Measurements from ENCODE around the gene PMVK.

Gene PMVK

DNA sequence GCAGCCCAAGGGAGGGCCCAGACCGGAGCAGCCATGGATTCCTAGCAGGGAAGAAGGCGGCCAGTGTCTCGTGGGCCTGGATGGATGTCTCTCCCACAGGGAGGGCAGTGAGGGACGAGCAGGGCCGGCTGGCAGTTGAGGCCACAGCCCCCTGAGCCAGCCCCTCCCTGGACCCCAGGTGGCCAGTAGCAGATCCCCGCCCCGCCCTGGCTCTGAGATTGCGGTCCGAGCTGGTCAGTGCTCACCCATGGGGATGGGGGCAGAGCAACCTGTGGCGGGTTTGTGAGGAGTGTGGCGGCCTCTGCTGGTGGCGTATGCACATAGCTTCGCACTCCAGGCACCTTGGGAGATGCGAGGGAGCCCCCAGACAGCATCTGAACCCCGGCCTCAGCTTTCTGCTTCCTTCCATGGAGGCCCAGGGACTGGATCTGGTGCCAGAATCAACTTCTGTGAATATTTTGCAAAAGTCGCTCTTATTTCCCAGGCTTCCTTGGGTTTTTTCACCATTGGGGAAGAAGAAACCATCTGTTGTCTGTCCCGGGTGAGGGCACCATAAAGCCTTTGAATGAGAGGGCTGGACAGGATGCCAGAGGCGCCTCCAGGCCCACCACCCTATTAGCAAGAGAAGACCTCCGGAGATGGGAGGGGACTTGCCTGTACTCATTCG, 58.0 kb downstream of the PMVK start:
- DNase-seq (ENCODE audit: low spot score), result peak; percentile 83

DNA sequence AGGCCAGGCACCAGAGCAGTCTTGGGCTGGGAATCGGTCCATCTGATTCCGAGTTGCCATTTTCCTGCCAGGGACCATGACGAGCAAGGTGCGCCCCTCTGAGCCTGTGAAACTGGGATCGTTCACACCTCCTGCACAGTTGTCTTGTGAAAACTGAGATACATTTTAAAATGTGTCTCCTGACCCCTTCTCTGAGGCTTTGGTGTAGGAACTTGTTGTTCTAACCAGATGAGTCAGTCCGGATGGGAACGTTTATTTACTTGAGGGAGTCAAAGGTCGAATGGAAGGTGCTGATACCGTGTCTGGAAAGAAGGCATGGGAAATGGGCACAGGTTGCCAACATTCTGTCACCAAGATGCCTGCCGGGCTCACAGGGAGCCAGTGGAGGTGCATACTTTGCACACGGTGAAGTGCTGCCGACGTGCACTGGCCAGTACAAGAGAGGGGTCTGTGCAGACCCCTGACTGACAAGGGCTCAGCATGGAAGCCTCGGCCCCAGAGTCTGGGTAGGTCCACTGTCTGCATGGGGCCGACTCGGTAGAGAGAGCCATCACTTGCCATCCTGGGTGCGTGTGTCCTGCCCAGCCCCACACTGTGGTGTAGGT, 59.0 kb downstream of the PMVK start:
- DNase-seq (ENCODE audit: low spot score), result no peak

DNA sequence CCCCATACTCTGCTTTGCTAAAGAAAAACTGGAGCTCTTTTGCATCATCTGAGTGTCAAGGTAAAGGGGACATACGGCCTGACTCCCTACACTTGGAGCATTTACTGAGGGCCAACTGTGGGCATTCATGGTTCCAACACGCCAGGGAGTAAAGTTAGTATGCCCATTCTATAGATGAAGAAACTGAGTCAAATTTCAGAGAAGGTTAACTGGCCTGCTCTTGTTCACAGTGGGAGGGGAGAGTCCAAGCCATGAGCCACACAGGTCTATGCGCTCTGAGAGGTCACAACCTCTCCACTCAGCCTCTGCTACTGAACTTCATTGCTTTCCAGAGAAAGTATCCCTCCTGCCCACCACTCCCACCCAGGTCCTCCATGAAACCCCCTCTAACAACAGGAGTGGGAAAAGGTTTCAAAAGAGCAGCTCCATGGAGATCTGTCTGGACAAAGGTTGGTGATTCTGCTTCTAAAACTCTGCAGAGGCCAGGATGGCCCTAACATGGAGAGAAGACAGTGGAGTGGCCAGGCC, 59.6 kb downstream of the PMVK start:
- no peak for DNase-seq (ENCODE audit: low spot score)

All from HuH-7.5 (cell line).